HG03457 (cell line): ENCODE data around the gene NELFB.
"Not testable (repeated sequence)": the region's sequence is repeated elsewhere in the genome, so short reads cannot be mapped to it uniquely, and the experiment has no call there.

Source experiments
- ATAC-seq: cut with Tn5 transposase; IDR thresholded peaks from one replicate; pipeline ENCODE4 v1.9.1; 2021; ENCODE audit warnings: moderate number of reproducible peaks; ENCODE audit not compliant: unreplicated experiment

Gene NELFB

GRCh38 chr9:137245450-137246421 lies 9.4 kb upstream of the NELFB start:
- ATAC-seq = no peak

DNA sequence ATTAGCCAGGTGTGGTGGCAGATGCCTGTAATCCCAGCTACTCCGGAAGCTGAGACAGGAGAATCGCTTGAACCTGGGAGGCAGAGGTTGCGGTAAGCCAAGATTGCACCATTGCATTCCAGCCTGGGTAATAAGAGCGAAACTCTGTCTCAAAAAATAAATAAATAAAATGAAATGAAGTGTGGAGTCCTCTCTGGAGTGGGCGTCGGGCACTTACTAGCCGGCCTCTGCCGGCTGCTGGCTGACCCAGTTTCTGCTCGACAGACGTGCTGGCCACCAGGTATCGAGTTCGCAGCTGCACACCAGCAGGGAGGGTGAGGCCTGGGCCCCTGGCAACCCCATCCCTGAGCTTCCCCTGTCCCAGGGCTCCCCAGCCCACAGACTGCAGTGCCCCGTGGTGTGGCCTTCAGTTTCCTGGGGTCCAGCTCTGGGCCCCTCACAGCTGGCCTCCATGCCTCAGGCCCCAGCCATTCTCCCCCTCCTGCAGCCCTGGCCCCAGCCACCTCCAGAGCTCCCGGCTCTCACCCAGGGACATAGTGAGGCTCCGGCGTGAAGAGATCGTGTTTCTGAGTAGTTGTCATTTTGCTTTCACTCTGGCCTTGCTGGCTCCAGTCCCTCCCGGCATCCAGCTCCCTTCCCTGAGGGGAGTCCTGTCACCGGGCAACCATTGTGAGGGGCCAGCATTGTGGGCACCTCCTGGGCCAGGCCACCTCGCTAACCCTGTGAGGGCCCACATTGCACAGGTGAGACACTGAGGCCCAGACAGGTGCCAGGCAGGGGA lies 7.8 kb upstream of the NELFB start:
- no peak for ATAC-seq

DNA sequence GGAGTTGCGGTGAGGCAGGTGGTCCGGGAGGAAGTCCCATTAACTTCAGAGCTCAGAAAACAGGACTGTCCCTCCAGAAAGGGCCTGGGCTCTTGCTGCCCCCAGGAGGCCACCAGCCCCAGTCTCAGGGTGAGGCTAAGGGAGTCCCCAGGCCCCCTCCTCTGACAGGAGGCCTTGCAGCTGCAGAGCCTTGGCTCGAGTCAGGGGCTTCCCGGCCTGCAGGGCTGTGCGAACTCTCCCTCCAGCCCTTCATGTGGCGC lies 7.3 kb upstream of the NELFB start:
- no peak for ATAC-seq

DNA sequence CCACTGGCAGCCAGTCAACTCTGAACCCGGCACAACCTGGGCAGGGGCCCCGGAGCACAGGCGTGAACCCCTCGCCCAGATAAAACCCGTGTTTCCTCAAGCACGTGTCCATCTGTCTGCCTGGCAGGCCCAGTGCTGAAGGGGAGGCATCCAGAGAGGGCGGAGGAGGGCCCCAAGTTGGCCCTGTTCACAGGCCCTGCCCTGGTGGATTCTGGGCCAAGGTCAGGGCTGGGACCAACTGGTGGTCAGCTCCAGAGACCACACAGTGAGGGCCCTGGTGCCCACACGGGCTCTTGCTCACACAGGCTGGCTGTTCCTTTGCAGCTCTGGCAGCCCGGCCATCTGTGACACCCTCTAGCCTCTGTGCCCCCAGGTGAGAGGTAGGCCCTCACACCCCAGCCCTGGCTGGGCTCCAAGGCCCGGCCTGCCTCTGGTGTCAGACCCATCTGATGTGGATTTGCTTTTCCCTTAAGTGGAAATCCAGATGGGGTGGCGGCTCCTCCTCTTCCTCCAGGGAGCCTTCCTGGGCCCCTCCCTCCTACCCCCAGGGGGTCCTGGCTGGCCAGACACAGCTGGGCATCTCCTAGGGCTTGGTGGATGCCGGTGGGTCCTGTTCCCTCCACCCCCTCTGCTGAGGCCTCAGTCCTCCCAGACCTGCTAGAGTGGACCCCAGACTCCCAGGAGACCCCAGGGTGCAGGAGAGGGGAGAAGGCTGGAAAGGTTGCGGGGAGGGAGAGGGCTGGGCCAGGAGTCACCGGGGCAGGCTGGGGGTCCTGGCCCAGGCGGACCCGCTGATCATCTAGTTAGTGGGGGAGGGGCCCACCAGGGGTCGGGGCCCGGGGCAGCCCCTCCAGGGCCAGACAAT lies 4.6 kb upstream of the NELFB start:
- no peak for ATAC-seq

DNA sequence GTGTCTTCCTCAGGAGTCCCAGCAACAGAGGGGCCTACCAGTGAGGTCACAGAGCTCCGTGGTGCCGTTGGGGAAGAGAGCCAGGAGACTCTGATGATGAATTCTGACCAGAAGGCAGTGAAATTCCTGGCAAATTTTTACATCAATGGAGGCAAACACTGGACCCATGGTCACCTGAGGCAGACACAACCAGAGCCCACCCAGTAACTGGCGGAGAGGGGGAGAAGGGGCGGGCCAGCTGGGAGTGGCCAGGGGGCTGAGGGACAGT lies 4.0 kb upstream of the NELFB start, which contains the start of gene STPG3:
STPG3 (plus strand) TSS at position 93 of the 268 bp plus-strand sequence; CDS start at position 94, 1 bp downstream.
- no peak for ATAC-seq

DNA sequence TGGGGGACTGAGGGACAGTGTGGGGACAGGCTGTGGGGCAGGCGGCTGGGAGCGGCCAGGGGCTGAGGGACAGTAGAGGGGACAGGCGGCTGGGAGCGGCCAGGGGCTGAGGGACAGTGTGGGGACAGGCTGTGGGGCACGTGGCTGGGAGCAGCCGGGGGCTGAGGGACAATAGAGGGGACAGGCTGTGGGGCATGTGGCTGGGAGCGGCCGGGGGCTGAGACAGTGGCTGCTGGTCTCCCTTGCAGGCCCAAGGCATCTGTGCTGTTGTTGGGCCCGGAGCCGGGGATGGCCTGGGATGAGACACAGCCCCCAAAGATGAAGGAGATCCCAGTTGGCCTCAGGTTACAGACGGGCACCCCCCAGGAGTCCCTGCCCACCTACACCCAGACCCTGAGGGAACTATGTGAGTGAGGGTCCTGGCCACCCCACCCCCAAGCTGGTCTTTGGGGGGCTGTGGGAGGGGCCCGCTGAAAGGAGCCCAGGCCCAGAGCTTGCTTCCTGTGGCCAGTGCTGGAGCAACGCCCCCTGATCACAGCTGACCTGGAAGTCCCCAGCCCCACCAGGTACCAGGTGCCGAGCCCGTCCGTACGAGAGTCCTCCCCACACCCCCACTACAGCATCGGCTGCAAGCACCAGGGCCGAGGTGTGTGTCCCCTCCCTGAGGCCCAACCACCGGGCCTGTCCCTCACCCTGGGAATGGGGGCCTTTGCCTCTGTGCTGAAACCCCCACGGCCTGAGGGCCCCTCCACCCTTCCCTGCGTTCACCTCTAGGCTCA lies 3.4 kb upstream of the NELFB start:
- no peak for ATAC-seq

- ATAC-seq = no peak
Observed at GRCh38 chr9:137252555-137253506, 2.3 kb upstream of the NELFB start.

GRCh38 chr9:137253717-137254623 lies 1.2 kb upstream of the NELFB start:
- ATAC-seq = no peak

- ATAC-seq = peak; percentile 4
Observed at GRCh38 chr9:137255448-137256114, 454 bp downstream of the NELFB start.

- ATAC-seq = no peak
Observed at GRCh38 chr9:137256362-137256761, 1.2 kb downstream of the NELFB start.

DNA sequence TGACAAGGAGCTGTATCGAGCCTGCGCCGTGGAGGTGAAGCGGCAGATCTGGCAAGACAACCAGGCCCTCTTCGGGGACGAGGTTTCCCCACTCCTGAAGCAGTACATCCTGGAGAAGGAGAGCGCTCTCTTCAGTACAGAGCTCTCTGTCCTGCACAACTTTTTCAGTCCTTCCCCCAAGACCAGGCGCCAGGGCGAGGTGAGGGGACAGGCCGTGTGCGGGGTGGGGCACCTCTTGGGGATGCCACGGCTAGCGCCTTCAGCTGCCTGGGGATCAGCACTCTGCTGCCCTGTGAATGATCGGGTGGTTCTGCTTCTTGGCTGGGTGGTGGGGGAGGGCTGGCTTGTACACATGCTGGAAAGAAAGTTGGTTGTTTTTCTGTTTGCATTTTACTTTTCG lies 1.7 kb downstream of the NELFB start:
- ATAC-seq = no peak

DNA sequence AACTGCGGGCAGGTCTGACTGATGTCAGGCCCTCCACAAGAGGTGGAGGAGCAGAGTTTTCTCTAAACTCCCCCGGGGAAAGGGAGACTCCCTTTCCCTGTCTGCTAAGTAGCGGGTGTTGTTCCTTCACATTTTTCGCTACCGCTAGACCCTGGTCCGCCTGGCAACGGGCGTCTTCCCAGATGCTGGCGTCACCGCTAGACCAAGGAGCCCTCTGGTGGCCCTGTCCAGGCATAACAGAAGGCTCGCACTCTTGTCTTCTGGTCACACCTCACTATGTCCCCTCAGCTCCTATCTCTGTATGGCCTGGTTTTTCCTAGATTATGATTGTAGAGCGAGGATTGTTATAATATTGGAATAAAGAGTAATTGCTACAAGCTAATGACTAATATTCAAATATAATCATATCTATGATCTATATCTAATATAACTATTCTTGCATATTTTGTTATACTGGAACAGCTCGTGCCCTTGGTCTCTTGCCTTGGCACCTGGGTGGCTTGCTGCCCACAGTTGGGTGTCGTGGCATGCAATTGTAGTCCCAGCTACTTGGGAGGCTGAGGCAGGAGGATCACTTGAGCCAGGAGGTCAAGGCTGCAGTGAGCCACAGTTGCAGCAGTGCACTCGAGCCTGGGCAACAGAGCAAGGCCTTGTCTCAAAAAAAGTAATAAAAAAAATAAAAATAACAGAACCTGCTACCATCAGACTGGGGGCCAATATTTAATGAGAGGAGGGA lies 7.2 kb downstream of the NELFB start:
- ATAC-seq = not testable (repeated sequence)

DNA sequence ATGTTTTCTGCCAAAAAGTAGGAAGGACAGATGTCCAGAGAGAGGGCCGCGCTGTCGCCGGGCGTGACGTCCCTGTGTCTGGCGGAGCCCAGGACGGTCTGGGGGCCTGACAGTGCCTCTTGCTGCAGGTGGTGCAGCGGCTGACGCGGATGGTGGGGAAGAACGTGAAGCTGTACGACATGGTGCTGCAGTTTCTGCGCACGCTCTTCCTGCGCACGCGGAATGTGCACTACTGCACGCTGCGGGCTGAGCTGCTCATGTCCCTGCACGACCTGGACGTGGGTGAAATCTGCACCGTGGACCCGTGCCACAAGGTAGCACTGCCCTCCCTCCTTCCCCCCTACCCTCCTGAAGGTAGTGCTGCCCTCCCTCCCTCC lies 7.8 kb downstream of the NELFB start:
- ATAC-seq = no peak

- no peak for ATAC-seq
Observed at GRCh38 chr9:137263506-137263905, 8.4 kb downstream of the NELFB start.

GRCh38 chr9:137264067-137264466 lies 8.9 kb downstream of the NELFB start:
- no peak for ATAC-seq

GRCh38 chr9:137265496-137266161 lies 10.5 kb downstream of the NELFB start:
- no peak for ATAC-seq

DNA sequence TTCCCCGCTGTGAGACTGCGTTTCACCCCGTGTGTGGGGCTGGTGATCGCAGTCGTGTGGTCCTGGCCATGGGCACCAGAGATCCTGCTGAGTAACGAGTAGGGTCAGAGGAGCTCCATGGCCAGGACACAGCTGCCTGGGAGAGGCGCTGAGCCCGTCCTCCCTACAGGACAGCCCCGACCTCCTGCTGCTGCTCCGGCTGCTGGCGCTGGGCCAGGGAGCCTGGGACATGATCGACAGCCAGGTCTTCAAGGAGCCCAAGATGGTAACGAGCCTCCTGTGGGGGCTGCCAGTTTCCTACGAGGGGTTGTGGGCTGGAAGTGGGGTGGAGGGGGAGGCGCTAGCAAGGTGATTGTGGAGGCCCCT lies 11.0 kb downstream of the NELFB start:
- ATAC-seq = no peak
